ENCODE measurements around the gene NTF3.

The NTF3 gene

GRCh38 chr12:5439371-5439771, 7.5 kb downstream of the NTF3 start:
- DNase-seq (ENCODE audit: low read depth), result no peak
- H3K4me3 ChIP-seq (ENCODE audit: low read length), result no peak overlapping the region
- TF ChIP-seq CTCF (conservative IDR thresholded peaks at IDR 0.05; ENCODE audit: low read depth, low read length), result no peak

- no peak overlapping the region for H3K4me3 ChIP-seq (ENCODE audit: low read length)
- no peak for DNase-seq (ENCODE audit: low read depth)
- no peak for TF ChIP-seq CTCF (conservative IDR thresholded peaks at IDR 0.05; ENCODE audit: low read depth, low read length)
Observed at GRCh38 chr12:5439788-5440300, 7.9 kb downstream of the NTF3 start.

GRCh38 chr12:5440978-5441377, 9.1 kb downstream of the NTF3 start:
- no peak for TF ChIP-seq CTCF (conservative IDR thresholded peaks at IDR 0.05; ENCODE audit: low read depth, low read length)
- no peak overlapping the region for H3K4me3 ChIP-seq (ENCODE audit: low read length)
- no peak for DNase-seq (ENCODE audit: low read depth)

GRCh38 chr12:5441497-5442236, 9.8 kb downstream of the NTF3 start:
- no peak overlapping the region for H3K4me3 ChIP-seq (ENCODE audit: low read length)
- no peak for DNase-seq (ENCODE audit: low read depth)
- TF ChIP-seq CTCF (conservative IDR thresholded peaks at IDR 0.05; ENCODE audit: low read depth, low read length), result no peak

GRCh38 chr12:5442251-5443006, 10.5 kb downstream of the NTF3 start:
- no peak for DNase-seq (ENCODE audit: low read depth)
- no peak overlapping the region for H3K4me3 ChIP-seq (ENCODE audit: low read length)
- peak; percentile 53 for TF ChIP-seq CTCF (conservative IDR thresholded peaks at IDR 0.05; ENCODE audit: low read depth, low read length)

GRCh38 chr12:5444520-5444919, 12.6 kb downstream of the NTF3 start:
- no peak overlapping the region for H3K4me3 ChIP-seq (ENCODE audit: low read length)
- no peak for DNase-seq (ENCODE audit: low read depth)
- TF ChIP-seq CTCF (conservative IDR thresholded peaks at IDR 0.05; ENCODE audit: low read depth, low read length), result no peak
